Measurements from ENCODE around the gene MANBA.

MANBA gene

GRCh38 chr4:102599886-102600285 is 160.9 kb downstream of the MANBA start:
- no peak overlapping the region for H3K27ac ChIP-seq (ENCODE audit: insufficient read depth, low read depth, low read length, poor library complexity, severe bottlenecking)
- 97% methylated on average over 3 of the region's 3 CpGs for WGBS, 2 experiments
- H3K36me3 ChIP-seq (ENCODE audit: control insufficient read depth, insufficient read depth, low read length): no peaks in the 10 kb centered on the region
- no peak overlapping the region for H3K4me3 ChIP-seq (ENCODE audit: insufficient read depth, low read depth, low read length)
- H3K9me3 ChIP-seq (ENCODE audit: control insufficient read depth, low read length): no peaks in the 10 kb centered on the region
- H3K4me1 ChIP-seq (ENCODE audit: control insufficient read depth, insufficient read depth, low read length): no peaks in the 10 kb centered on the region
- no peaks in the 10 kb centered on the region for H3K27me3 ChIP-seq (ENCODE audit: control insufficient read depth, insufficient read depth, low read length, poor library complexity, severe bottlenecking)

- WGBS, 2 experiments: 97 to 98% methylated on average over 3 to 4 of the region's 4 CpGs
- H3K4me3 ChIP-seq (ENCODE audit: insufficient read depth, low read depth, low read length): no peak overlapping the region
- no peak overlapping the region for H3K27ac ChIP-seq (ENCODE audit: insufficient read depth, low read depth, low read length, poor library complexity, severe bottlenecking)
- H3K36me3 ChIP-seq (ENCODE audit: control insufficient read depth, insufficient read depth, low read length): no peaks in the 10 kb centered on the region
- H3K27me3 ChIP-seq (ENCODE audit: control insufficient read depth, insufficient read depth, low read length, poor library complexity, severe bottlenecking): no peaks in the 10 kb centered on the region
- no peaks in the 10 kb centered on the region for H3K9me3 ChIP-seq (ENCODE audit: control insufficient read depth, low read length)
- no peaks in the 10 kb centered on the region for H3K4me1 ChIP-seq (ENCODE audit: control insufficient read depth, insufficient read depth, low read length)
Measured at GRCh38 chr4:102599455-102599854, 161.3 kb downstream of the MANBA start.

GRCh38 chr4:102598762-102599374 is 161.9 kb downstream of the MANBA start:
- Histone ChIP-seq H3K36me3 (ENCODE audit: control insufficient read depth, insufficient read depth, low read length) (no peaks in the 10 kb centered on the region), H3K4me3 (ENCODE audit: insufficient read depth, low read depth, low read length) (no peak overlapping the region), H3K27me3 (ENCODE audit: control insufficient read depth, insufficient read depth, low read length, poor library complexity, severe bottlenecking) (no peaks in the 10 kb centered on the region), H3K27ac (ENCODE audit: insufficient read depth, low read depth, low read length, poor library complexity, severe bottlenecking) (no peak overlapping the region), H3K4me1 (ENCODE audit: control insufficient read depth, insufficient read depth, low read length) (no peaks in the 10 kb centered on the region), H3K9me3 (ENCODE audit: control insufficient read depth, low read length) (no peaks in the 10 kb centered on the region)
- WGBS, 2 experiments: 92 to 99% methylated on average over 5 of the region's 6 CpGs

GRCh38 chr4:102598086-102598761 is 162.5 kb downstream of the MANBA start:
- H3K27me3 ChIP-seq (ENCODE audit: control insufficient read depth, insufficient read depth, low read length, poor library complexity, severe bottlenecking): no peaks in the 10 kb centered on the region
- H3K4me3 ChIP-seq (ENCODE audit: insufficient read depth, low read depth, low read length): no peak overlapping the region
- H3K9me3 ChIP-seq (ENCODE audit: control insufficient read depth, low read length): no peaks in the 10 kb centered on the region
- no peaks in the 10 kb centered on the region for H3K36me3 ChIP-seq (ENCODE audit: control insufficient read depth, insufficient read depth, low read length)
- 87 to 100% methylated on average over 1 of the region's 1 CpG for WGBS, 2 experiments
- H3K4me1 ChIP-seq (ENCODE audit: control insufficient read depth, insufficient read depth, low read length): no peaks in the 10 kb centered on the region
- H3K27ac ChIP-seq (ENCODE audit: insufficient read depth, low read depth, low read length, poor library complexity, severe bottlenecking): no peak overlapping the region

- no peak overlapping the region for H3K27ac ChIP-seq (ENCODE audit: insufficient read depth, low read depth, low read length, poor library complexity, severe bottlenecking)
Measured at GRCh38 chr4:102596532-102596931, 164.2 kb downstream of the MANBA start.

DNA sequence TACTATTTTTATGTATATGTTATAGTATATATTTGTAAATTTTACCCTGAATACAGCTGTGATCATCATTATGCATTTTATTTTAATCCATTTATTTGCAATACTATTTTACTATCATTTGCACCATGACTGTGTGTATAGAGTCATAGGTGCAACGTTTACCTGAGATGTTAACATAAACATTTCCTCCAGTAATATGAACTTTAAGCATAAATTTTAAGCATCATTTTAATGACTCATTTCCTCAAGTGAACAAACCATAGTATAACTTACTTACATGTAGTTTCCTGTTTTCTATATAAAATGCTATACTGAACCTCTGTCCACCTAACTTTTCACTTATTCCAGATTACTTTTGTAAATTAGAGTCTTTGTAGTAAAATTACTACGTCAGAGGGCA is 166.8 kb downstream of the MANBA start:
- Histone ChIP-seq H3K27me3 (ENCODE audit: control insufficient read depth, insufficient read depth, low read length, poor library complexity, severe bottlenecking) (no peaks in the 10 kb centered on the region), H3K36me3 (ENCODE audit: control insufficient read depth, insufficient read depth, low read length) (no peaks in the 10 kb centered on the region), H3K9me3 (ENCODE audit: control insufficient read depth, low read length) (no peaks in the 10 kb centered on the region), H3K4me1 (ENCODE audit: control insufficient read depth, insufficient read depth, low read length) (no peaks in the 10 kb centered on the region), H3K27ac (ENCODE audit: insufficient read depth, low read depth, low read length, poor library complexity, severe bottlenecking) (no peak overlapping the region), H3K4me3 (ENCODE audit: insufficient read depth, low read depth, low read length) (no peak overlapping the region)
- WGBS, 2 experiments: 81 to 100% methylated on average over 1 to 2 of the region's 2 CpGs

More at GRCh38 chr4:102596532-102596931, 164.2 kb downstream of the MANBA start:
- Histone ChIP-seq H3K27me3 (ENCODE audit: control insufficient read depth, insufficient read depth, low read length, poor library complexity, severe bottlenecking) (no peaks in the 10 kb centered on the region), H3K4me3 (ENCODE audit: insufficient read depth, low read depth, low read length) (no peak overlapping the region), H3K9me3 (ENCODE audit: control insufficient read depth, low read length) (no peaks in the 10 kb centered on the region), H3K4me1 (ENCODE audit: control insufficient read depth, insufficient read depth, low read length) (no peaks in the 10 kb centered on the region), H3K36me3 (ENCODE audit: control insufficient read depth, insufficient read depth, low read length) (no peaks in the 10 kb centered on the region)
- WGBS, 2 experiments: 90 to 91% methylated on average over 3 to 4 of the region's 4 CpGs

- no peaks in the 10 kb centered on the region for H3K36me3 ChIP-seq (ENCODE audit: control insufficient read depth, insufficient read depth, low read length)
- H3K27ac ChIP-seq (ENCODE audit: insufficient read depth, low read depth, low read length, poor library complexity, severe bottlenecking): no peak overlapping the region
- H3K4me1 ChIP-seq (ENCODE audit: control insufficient read depth, insufficient read depth, low read length): no peaks in the 10 kb centered on the region
- H3K4me3 ChIP-seq (ENCODE audit: insufficient read depth, low read depth, low read length): no peak overlapping the region
- WGBS, 2 experiments: 95 to 96% methylated on average over 6 to 7 of the region's 7 CpGs
- no peaks in the 10 kb centered on the region for H3K27me3 ChIP-seq (ENCODE audit: control insufficient read depth, insufficient read depth, low read length, poor library complexity, severe bottlenecking)
- no peaks in the 10 kb centered on the region for H3K9me3 ChIP-seq (ENCODE audit: control insufficient read depth, low read length)
Measured at GRCh38 chr4:102593147-102593546, 167.6 kb downstream of the MANBA start.

- H3K36me3 ChIP-seq (ENCODE audit: control insufficient read depth, insufficient read depth, low read length): no peaks in the 10 kb centered on the region
- H3K9me3 ChIP-seq (ENCODE audit: control insufficient read depth, low read length): no peaks in the 10 kb centered on the region
Measured at GRCh38 chr4:102592256-102592655, 168.5 kb downstream of the MANBA start.

GRCh38 chr4:102589743-102590142 is 171.0 kb downstream of the MANBA start:
- Histone ChIP-seq H3K36me3 (ENCODE audit: control insufficient read depth, insufficient read depth, low read length) (no peaks in the 10 kb centered on the region), H3K27ac (ENCODE audit: insufficient read depth, low read depth, low read length, poor library complexity, severe bottlenecking) (no peak overlapping the region), H3K27me3 (ENCODE audit: control insufficient read depth, insufficient read depth, low read length, poor library complexity, severe bottlenecking) (no peaks in the 10 kb centered on the region), H3K4me3 (ENCODE audit: insufficient read depth, low read depth, low read length) (no peak overlapping the region), H3K9me3 (ENCODE audit: control insufficient read depth, low read length) (no peaks in the 10 kb centered on the region), H3K4me1 (ENCODE audit: control insufficient read depth, insufficient read depth, low read length) (no peaks in the 10 kb centered on the region)
- 66 to 77% methylated on average over 2 to 3 of the region's 3 CpGs for WGBS, 2 experiments

More at GRCh38 chr4:102592256-102592655, 168.5 kb downstream of the MANBA start:
- Histone ChIP-seq H3K27me3 (ENCODE audit: control insufficient read depth, insufficient read depth, low read length, poor library complexity, severe bottlenecking) (no peaks in the 10 kb centered on the region), H3K4me3 (ENCODE audit: insufficient read depth, low read depth, low read length) (no peak overlapping the region), H3K27ac (ENCODE audit: insufficient read depth, low read depth, low read length, poor library complexity, severe bottlenecking) (no peak overlapping the region), H3K4me1 (ENCODE audit: control insufficient read depth, insufficient read depth, low read length) (no peaks in the 10 kb centered on the region)

- Histone ChIP-seq H3K27me3 (ENCODE audit: control insufficient read depth, insufficient read depth, low read length, poor library complexity, severe bottlenecking) (no peaks in the 10 kb centered on the region), H3K27ac (ENCODE audit: insufficient read depth, low read depth, low read length, poor library complexity, severe bottlenecking) (no peak overlapping the region), H3K9me3 (ENCODE audit: control insufficient read depth, low read length) (no peaks in the 10 kb centered on the region), H3K36me3 (ENCODE audit: control insufficient read depth, insufficient read depth, low read length) (no peaks in the 10 kb centered on the region), H3K4me1 (ENCODE audit: control insufficient read depth, insufficient read depth, low read length) (no peaks in the 10 kb centered on the region), H3K4me3 (ENCODE audit: insufficient read depth, low read depth, low read length) (no peak overlapping the region)
- WGBS, 2 experiments: 92 to 93% methylated on average over 4 of the region's 4 CpGs
Measured at GRCh38 chr4:102586644-102587021, 174.1 kb downstream of the MANBA start.

Measured in ectodermal cell (in vitro differentiated cells).